ENCODE data around the gene TTC38. TPM values are rescaled to one million over a fixed set of nuclear protein-coding genes. Genes with fewer than 3 reads are reported as not detected.

TTC38 gene
- total RNA-seq, 1 experiment from 2014 or later, result 31.5 TPM

DNA sequence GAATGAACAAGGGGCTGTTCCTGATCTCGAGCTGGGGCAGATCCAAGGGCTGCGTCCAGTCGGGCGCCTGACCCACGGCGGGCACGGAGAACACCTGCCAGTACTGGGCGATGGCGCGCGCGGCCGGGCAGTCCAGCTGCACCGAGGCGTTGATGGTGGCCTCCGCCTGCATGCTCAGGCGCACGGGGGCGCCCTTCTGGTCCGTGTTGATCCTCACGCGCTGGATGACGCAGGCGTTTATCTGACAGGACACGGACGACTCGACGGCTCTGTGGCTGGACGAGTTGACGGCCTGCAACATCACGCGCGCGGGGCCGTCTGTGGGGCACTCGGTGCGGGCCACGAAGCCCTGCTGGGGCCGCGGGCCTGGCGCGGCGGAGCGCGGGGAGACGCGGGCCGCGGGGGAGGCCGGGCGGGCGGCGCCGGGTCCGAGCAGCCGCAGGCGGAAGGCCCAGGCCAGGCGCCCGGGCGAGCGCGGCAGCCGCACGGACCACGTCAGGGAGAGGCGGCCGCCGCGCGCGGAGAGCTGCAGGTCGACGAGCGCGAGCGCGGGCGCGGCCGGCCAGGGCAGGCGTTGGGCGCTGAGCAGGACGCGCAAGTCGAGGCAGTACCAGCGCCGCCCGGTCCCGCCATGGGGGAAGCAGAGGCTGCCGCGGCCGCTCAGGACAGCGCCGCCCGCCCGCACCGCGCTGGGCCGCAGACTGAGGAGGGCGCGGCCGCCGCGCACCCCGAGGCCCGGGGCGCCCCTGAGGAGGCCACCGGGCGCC, 5.2 kb upstream of the TTC38 start:
- peaks cover 5% of the 10 kb centered on the region in 2 experiments; a peak in 2 of 4 replicates for H3K4me1 Mint-ChIP-seq
- Histone ChIP-seq H3K79me2 (ENCODE audit: insufficient read depth, low read length) (no peaks in the 10 kb centered on the region), H3K4ac (ENCODE audit: low read depth, low read length) (no peak overlapping the region), H3K27me3 (ENCODE audit: insufficient read depth, low read length) (peaks cover 18% of the 10 kb centered on the region; the same call in 1 of the 2 replicates), H3K9me3 (ENCODE audit: control insufficient read depth, low read depth, low read length) (no peaks in the 10 kb centered on the region), H3K79me1 (ENCODE audit: insufficient read depth, low read depth, low read length, poor library complexity, severe bottlenecking) (no peaks in the 10 kb centered on the region), H3K14ac (ENCODE audit: insufficient read depth, low read length) (no peak overlapping the region), H3K56ac (ENCODE audit: insufficient read length, low read depth, low read length) (no peak overlapping the region), H4K5ac (ENCODE audit: insufficient read length, low read depth, low read length) (no peak overlapping the region), H3T11ph (ENCODE audit: low read length) (no peak overlapping the region), H3K27ac (ENCODE audit: insufficient read length, low read depth, low read length) (no peak overlapping the region), H2BK5ac (ENCODE audit: insufficient read length, low read length) (no peak overlapping the region), H2BK15ac (ENCODE audit: low read depth, low read length) (no peak overlapping the region), H4K20me1 (ENCODE audit: control insufficient read depth, insufficient read depth, insufficient read length) (no peaks in the 10 kb centered on the region), H2BK120ac (ENCODE audit: low read depth, low read length, poor library complexity, severe bottlenecking) (no peak overlapping the region), H2BK20ac (ENCODE audit: low read depth, low read length, poor library complexity, severe bottlenecking) (no peak overlapping the region), H3K23ac (ENCODE audit: insufficient read length, low read depth, low read length) (no peak overlapping the region), H3K23me2 (ENCODE audit: insufficient read length, low read depth, low read length, poor library complexity, severe bottlenecking) (peaks cover 4% of the 10 kb centered on the region), H4K91ac (ENCODE audit: insufficient read length, low read depth, low read length) (no peak overlapping the region), H3K18ac (ENCODE audit: insufficient read length, low read depth, low read length) (no peak overlapping the region), H2BK12ac (ENCODE audit: insufficient read length, low read depth, low read length) (no peak overlapping the region), H3K4me1 (ENCODE audit: insufficient read depth, low read length) (no peaks in the 10 kb centered on the region), H2AFZ (ENCODE audit: low read length) (no peak overlapping the region), H4K8ac (replicated peaks; ENCODE audit: insufficient read length, low read depth, low read length) (no peak overlapping the region), H2AK5ac (ENCODE audit: insufficient read length, low read length) (no peak overlapping the region), H3K9ac (ENCODE audit: extremely low read depth, insufficient read length, low read length) (no peak overlapping the region), H3K4me2 (ENCODE audit: insufficient read depth, insufficient read length, low read length) (peak overlapping the region; percentile 1)
- H3K36me3 Mint-ChIP-seq (ENCODE audit: insufficient read depth in 1 of 3, low read depth in 3 of 3), result peaks cover 12 to 41% (median 19%) of the 10 kb centered on the region in 3 experiments
- WGBS (ENCODE audit: extremely low coverage, insufficient read length, low lambda C conversion rate), result no CpG with 5 or more reads among the region's 109 CpGs
- DNase-seq, result peak; percentile 86
- H3K9me3 Mint-ChIP-seq, result peaks cover 42 to 79% of the 10 kb centered on the region in 2 experiments
- H3K27me3 Mint-ChIP-seq (ENCODE audit: low read depth), result peaks cover 93% of the 10 kb centered on the region
- TF ChIP-seq, protein P1, sequence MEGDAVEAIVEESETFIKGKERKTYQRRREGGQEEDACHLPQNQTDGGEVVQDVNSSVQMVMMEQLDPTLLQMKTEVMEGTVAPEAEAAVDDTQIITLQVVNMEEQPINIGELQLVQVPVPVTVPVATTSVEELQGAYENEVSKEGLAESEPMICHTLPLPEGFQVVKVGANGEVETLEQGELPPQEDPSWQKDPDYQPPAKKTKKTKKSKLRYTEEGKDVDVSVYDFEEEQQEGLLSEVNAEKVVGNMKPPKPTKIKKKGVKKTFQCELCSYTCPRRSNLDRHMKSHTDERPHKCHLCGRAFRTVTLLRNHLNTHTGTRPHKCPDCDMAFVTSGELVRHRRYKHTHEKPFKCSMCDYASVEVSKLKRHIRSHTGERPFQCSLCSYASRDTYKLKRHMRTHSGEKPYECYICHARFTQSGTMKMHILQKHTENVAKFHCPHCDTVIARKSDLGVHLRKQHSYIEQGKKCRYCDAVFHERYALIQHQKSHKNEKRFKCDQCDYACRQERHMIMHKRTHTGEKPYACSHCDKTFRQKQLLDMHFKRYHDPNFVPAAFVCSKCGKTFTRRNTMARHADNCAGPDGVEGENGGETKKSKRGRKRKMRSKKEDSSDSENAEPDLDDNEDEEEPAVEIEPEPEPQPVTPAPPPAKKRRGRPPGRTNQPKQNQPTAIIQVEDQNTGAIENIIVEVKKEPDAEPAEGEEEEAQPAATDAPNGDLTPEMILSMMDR (conservative IDR thresholded peaks at IDR 0.05), result peak; percentile 63; the same call in 2 of the 3 replicates
- peak overlapping the region; percentile 53 to 67 for H3K4me3 Mint-ChIP-seq
- no peak overlapping the region for H3K27ac Mint-ChIP-seq

All from H9 (cell line).